Thyroid gland (tissue), 4 donors: Measurements from ENCODE around the gene ERCC6L2. TPM values are rescaled to one million over a fixed set of nuclear protein-coding genes. Genes with fewer than 3 reads are reported as not detected.

Experiments used
- DNase-seq, 2 donors: peaks; one replicate each; pipeline ENCODE4 v3.0.0-alpha.2; 2019
- H3K27ac ChIP-seq, 3 donors: fragments of 200-600 bp; sonication (generic); 1 replicate in 2 of 3; 2 replicates in 1 of 3; pipeline ENCODE4 v1.5.1; 2016 to 2019; ENCODE audit warnings: mild to moderate bottlenecking in 1 of 3, moderate library complexity in 1 of 3
- H3K27me3 ChIP-seq: fragments of 200-600 bp; sonication (generic); one replicate; pipeline ENCODE4 v1.5.1; 2019
- H3K36me3 ChIP-seq, 2 donors: fragments of 200-600 bp; sonication (generic); one replicate each; pipeline ENCODE4 v1.5.1; 2016 to 2019
- H3K4me1 ChIP-seq, 2 donors: fragments of 200-600 bp; sonication (generic); one replicate each; pipeline ENCODE4 v1.5.1; 2017 to 2019
- H3K4me3 ChIP-seq, 3 donors: fragments of 200-600 bp; sonication (generic); replicated peaks in 1 of 3; 1 replicate in 2 of 3; 2 replicates in 1 of 3; pipeline ENCODE4 v1.5.1; 2016; ENCODE audit warnings: mild to moderate bottlenecking in 1 of 3
- H3K9me3 ChIP-seq: fragments of 200-600 bp; sonication (generic); one replicate; pipeline ENCODE4 v1.5.1; 2017
- POLR2A ChIP-seq, 2 donors: fragments of 450-650 bp; IDR thresholded peaks; one replicate each; pipeline ENCODE4 v1.6.1; 2017; ENCODE audit warnings: antibody characterized with exemption in 2 of 2, mild to moderate bottlenecking in 2 of 2, moderate library complexity in 1 of 2
- WGBS, 2 donors: methylation state at CpG; one replicate each; pipeline ENCODE4 v1.1.5; 2017; 5-methylcytosine and 5-hydroxymethylcytosine counted together
- intact Hi-C: fragments of 100-400 bp; cut with DNase I; formaldehyde crosslinking; loops from one replicate; pipeline ENCODE4 v1.15.1; 2023
- total RNA-seq, 4 donors: library from RNA; depleted of rRNA; stranded (reverse); fragments of >200 nt; gene quantifications; one replicate each; pipeline ENCODE4 v1.2.3, GENCODE V29; 2016
- TF ChIP-seq, protein P1 (sequence below), 6 experiments: fragments of 200-600 bp in 3 of 6; fragments of 450-650 bp in 3 of 6; sonication (generic) in 3 of 6; IDR thresholded peaks; one replicate each; pipeline ENCODE4 v1.5.1; 2016 to 2019; ENCODE audit warnings: antibody characterized with exemption in 6 of 6, mild to moderate bottlenecking in 2 of 6, inconsistent platforms in 1 of 6, moderate library complexity in 1 of 6

ERCC6L2 gene
- total RNA-seq, 4 donors from 2014 or later = 90.6 to 130 (median 95.3) TPM

GRCh38 chr9:95991326-95991725 is 115.8 kb downstream of the ERCC6L2 start:
- intact Hi-C loops = no loop called here
- peaks cover 6 to 10% of the 10 kb centered on the region in 2 donors for H3K4me1 ChIP-seq
- no peak overlapping the region for H3K4me3 ChIP-seq
- WGBS, 2 donors = 93 to 97% methylated on average over 1 of the region's 1 CpG
- no peak for DNase-seq
- no peak overlapping the region for H3K27ac ChIP-seq
- no peaks in the 10 kb centered on the region for H3K27me3 ChIP-seq
- H3K9me3 ChIP-seq = no peaks in the 10 kb centered on the region
- TF ChIP-seq POLR2A (IDR thresholded peaks at IDR 0.05) = no peak
- TF ChIP-seq, protein P1, sequence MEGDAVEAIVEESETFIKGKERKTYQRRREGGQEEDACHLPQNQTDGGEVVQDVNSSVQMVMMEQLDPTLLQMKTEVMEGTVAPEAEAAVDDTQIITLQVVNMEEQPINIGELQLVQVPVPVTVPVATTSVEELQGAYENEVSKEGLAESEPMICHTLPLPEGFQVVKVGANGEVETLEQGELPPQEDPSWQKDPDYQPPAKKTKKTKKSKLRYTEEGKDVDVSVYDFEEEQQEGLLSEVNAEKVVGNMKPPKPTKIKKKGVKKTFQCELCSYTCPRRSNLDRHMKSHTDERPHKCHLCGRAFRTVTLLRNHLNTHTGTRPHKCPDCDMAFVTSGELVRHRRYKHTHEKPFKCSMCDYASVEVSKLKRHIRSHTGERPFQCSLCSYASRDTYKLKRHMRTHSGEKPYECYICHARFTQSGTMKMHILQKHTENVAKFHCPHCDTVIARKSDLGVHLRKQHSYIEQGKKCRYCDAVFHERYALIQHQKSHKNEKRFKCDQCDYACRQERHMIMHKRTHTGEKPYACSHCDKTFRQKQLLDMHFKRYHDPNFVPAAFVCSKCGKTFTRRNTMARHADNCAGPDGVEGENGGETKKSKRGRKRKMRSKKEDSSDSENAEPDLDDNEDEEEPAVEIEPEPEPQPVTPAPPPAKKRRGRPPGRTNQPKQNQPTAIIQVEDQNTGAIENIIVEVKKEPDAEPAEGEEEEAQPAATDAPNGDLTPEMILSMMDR (IDR thresholded peaks at IDR 0.05) = no peak
- H3K36me3 ChIP-seq = no peaks in the 10 kb centered on the region

- intact Hi-C loops = no loop called here
- no peaks in the 10 kb centered on the region for H3K27me3 ChIP-seq
- H3K4me1 ChIP-seq = peaks cover 6 to 10% of the 10 kb centered on the region in 2 donors
- WGBS, 2 donors = 95 to 96% methylated on average over 2 of the region's 2 CpGs
- no peak for DNase-seq
- H3K27ac ChIP-seq = no peak overlapping the region
- no peak overlapping the region for H3K4me3 ChIP-seq
- no peak for TF ChIP-seq POLR2A (IDR thresholded peaks at IDR 0.05)
- TF ChIP-seq, protein P1 (IDR thresholded peaks at IDR 0.05) = no peak
- no peaks in the 10 kb centered on the region for H3K9me3 ChIP-seq
- H3K36me3 ChIP-seq = no peaks in the 10 kb centered on the region
Observed at GRCh38 chr9:95992536-95992935, 117.0 kb downstream of the ERCC6L2 start.

GRCh38 chr9:95993337-95993736 is 117.8 kb downstream of the ERCC6L2 start:
- WGBS, 2 donors = 98 to 100% methylated on average over 3 of the region's 3 CpGs
- intact Hi-C loops = no loop called here
- H3K27ac ChIP-seq = no peak overlapping the region

GRCh38 chr9:95999390-95999789 is 123.9 kb downstream of the ERCC6L2 start:
- no peak overlapping the region for H3K27ac ChIP-seq
- no peaks in the 10 kb centered on the region for H3K9me3 ChIP-seq
- WGBS, 2 donors = 97 to 98% methylated on average over 3 of the region's 3 CpGs
- no peaks in the 10 kb centered on the region for H3K4me1 ChIP-seq
- DNase-seq = no peak
- intact Hi-C loops = no loop called here
- no peaks in the 10 kb centered on the region for H3K27me3 ChIP-seq
- no peak for TF ChIP-seq POLR2A (IDR thresholded peaks at IDR 0.05)
- no peaks in the 10 kb centered on the region for H3K36me3 ChIP-seq
- H3K4me3 ChIP-seq = no peak overlapping the region

More at GRCh38 chr9:95993337-95993736, 117.8 kb downstream of the ERCC6L2 start:
- Histone ChIP-seq H3K9me3 (no peaks in the 10 kb centered on the region), H3K27me3 (no peaks in the 10 kb centered on the region), H3K4me3 (no peak overlapping the region), H3K36me3 (no peaks in the 10 kb centered on the region), H3K4me1 (peaks cover 6 to 10% of the 10 kb centered on the region in 2 donors)
- DNase-seq = no peak
- TF ChIP-seq, protein P1 (IDR thresholded peaks at IDR 0.05) = no peak
- no peak for TF ChIP-seq POLR2A (IDR thresholded peaks at IDR 0.05)

DNA sequence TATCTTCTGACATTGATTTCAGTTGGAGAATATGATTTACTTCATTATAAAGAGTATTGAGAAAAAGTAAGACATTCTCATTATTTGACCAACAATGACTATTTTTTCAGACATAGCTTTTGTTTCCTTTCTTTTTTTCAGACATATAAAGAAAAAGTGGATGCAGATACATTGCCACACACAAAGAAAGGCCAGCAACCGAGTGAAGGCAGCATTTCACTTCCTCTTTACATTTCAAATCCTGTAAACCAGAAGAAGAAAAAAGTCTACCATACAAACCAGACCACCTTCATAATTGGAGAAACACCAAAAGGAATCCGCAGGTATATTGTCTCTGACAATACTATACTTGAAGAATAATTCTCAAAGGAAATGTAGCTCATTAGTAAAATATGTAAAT is 128.9 kb downstream of the ERCC6L2 start:
- intact Hi-C loops = no loop called here

More for the DNA sequence above, 128.9 kb downstream of the ERCC6L2 start:
- H3K27me3 ChIP-seq = no peaks in the 10 kb centered on the region
- H3K4me1 ChIP-seq = no peaks in the 10 kb centered on the region
- DNase-seq = no peak
- no peaks in the 10 kb centered on the region for H3K36me3 ChIP-seq
- 93 to 97% methylated on average over 2 of the region's 2 CpGs for WGBS, 2 donors
- H3K4me3 ChIP-seq = no peak overlapping the region
- no peaks in the 10 kb centered on the region for H3K9me3 ChIP-seq
- no peak overlapping the region for H3K27ac ChIP-seq
- no peak for TF ChIP-seq POLR2A (IDR thresholded peaks at IDR 0.05)
- TF ChIP-seq, protein P1 (IDR thresholded peaks at IDR 0.05) = no peak
